ENCODE results near the gene ZNF610. TPM values are rescaled to one million over a fixed set of nuclear protein-coding genes. Genes with fewer than 3 reads are reported as not detected.

ZNF610 gene
- total RNA-seq, 1 experiment from 2014 or later, result 6.4 TPM

GRCh38 chr19:52296400-52296772 is 39.7 kb upstream of the ZNF610 start:
- H3K23ac ChIP-seq (ENCODE audit: insufficient read length, low read depth, low read length), result no peak overlapping the region
- no peaks in the 10 kb centered on the region for H4K20me1 ChIP-seq (ENCODE audit: control insufficient read depth, insufficient read depth, insufficient read length)
- Mint-ChIP-seq H3K36me3 (ENCODE audit: insufficient read depth in 1 of 3, low read depth in 3 of 3) (peaks cover 45 to 54% (median 53%) of the 10 kb centered on the region in 3 experiments), H3K9me3 (peaks cover 0 to 29% of the 10 kb centered on the region in 2 experiments; a peak in 4 of 5 replicates), H3K27ac (no peak overlapping the region), H3K4me3 (peak overlapping the region; percentile 71 to 81), H3K27me3 (ENCODE audit: low read depth) (no peaks in the 10 kb centered on the region; the same call in 1 of the 2 replicates), H3K4me1 (peaks cover 9 to 13% of the 10 kb centered on the region in 2 experiments)
- no peak overlapping the region for H3K14ac ChIP-seq (ENCODE audit: insufficient read depth, low read length)
- no peak overlapping the region for H4K8ac ChIP-seq (replicated peaks; ENCODE audit: insufficient read length, low read depth, low read length)
- no peak overlapping the region for H3K9ac ChIP-seq (ENCODE audit: extremely low read depth, insufficient read length, low read length)
- peaks cover 3% of the 10 kb centered on the region for H3K79me1 ChIP-seq (ENCODE audit: insufficient read depth, low read depth, low read length, poor library complexity, severe bottlenecking)
- H2AK5ac ChIP-seq (ENCODE audit: insufficient read length, low read length), result no peak overlapping the region
- H3K23me2 ChIP-seq (ENCODE audit: insufficient read length, low read depth, low read length, poor library complexity, severe bottlenecking), result peaks cover 11% of the 10 kb centered on the region
- no peak overlapping the region for H3T11ph ChIP-seq (ENCODE audit: low read length)
- H2BK120ac ChIP-seq (ENCODE audit: low read depth, low read length, poor library complexity, severe bottlenecking), result no peak overlapping the region
- no peak overlapping the region for H3K56ac ChIP-seq (ENCODE audit: insufficient read length, low read depth, low read length)
- no peak overlapping the region for H2BK15ac ChIP-seq (ENCODE audit: low read depth, low read length)
- H3K4me1 ChIP-seq (ENCODE audit: insufficient read depth, low read length), result no peaks in the 10 kb centered on the region; the same call in 1 of the 2 replicates
- WGBS (ENCODE audit: extremely low coverage, insufficient read length, low lambda C conversion rate), result no CpG with 5 or more reads among the region's 8 CpGs
- peaks cover 15% of the 10 kb centered on the region for H3K9me3 ChIP-seq (ENCODE audit: control insufficient read depth, low read depth, low read length)
- H3K27ac ChIP-seq (ENCODE audit: insufficient read length, low read depth, low read length), result no peak overlapping the region
- no peak for TF ChIP-seq CTCF (conservative IDR thresholded peaks at IDR 0.05)
- H3K18ac ChIP-seq (ENCODE audit: insufficient read length, low read depth, low read length), result no peak overlapping the region
- H2BK20ac ChIP-seq (ENCODE audit: low read depth, low read length, poor library complexity, severe bottlenecking), result no peak overlapping the region
- H3K4me2 ChIP-seq (ENCODE audit: insufficient read depth, insufficient read length, low read length), result peak overlapping the region; percentile 80
- H3K27me3 ChIP-seq (ENCODE audit: insufficient read depth, low read length), result no peaks in the 10 kb centered on the region
- H3K79me2 ChIP-seq (ENCODE audit: insufficient read depth, low read length), result no peaks in the 10 kb centered on the region
- H4K91ac ChIP-seq (ENCODE audit: insufficient read length, low read depth, low read length), result no peak overlapping the region
- H2AFZ ChIP-seq (ENCODE audit: low read length), result no peak overlapping the region
- H2BK12ac ChIP-seq (ENCODE audit: insufficient read length, low read depth, low read length), result no peak overlapping the region
- no peak for DNase-seq
- H4K5ac ChIP-seq (ENCODE audit: insufficient read length, low read depth, low read length), result no peak overlapping the region
- no peak overlapping the region for H2BK5ac ChIP-seq (ENCODE audit: insufficient read length, low read length)
- H3K4ac ChIP-seq (ENCODE audit: low read depth, low read length), result no peak overlapping the region
